Neural progenitor cell (in vitro differentiated cells): ENCODE measurements around the gene PDCD1LG2.

Source experiments
- EZH2 ChIP-seq: fragments of 200-600 bp; sonication (generic); IDR thresholded peaks from 2 replicates; pipeline ENCODE4 v1.6.1; 2017; ENCODE audit warnings: antibody characterized with exemption, mild to moderate bottlenecking, moderate library complexity
- EZH2phosphoT487 ChIP-seq: fragments of 200-600 bp; sonication (generic); IDR thresholded peaks from 2 replicates; pipeline ENCODE4 v1.6.1; 2017; ENCODE audit warnings: antibody characterized with exemption
- TF ChIP-seq, protein P1 (sequence below): fragments of 200-600 bp; sonication (generic); IDR thresholded peaks from 2 replicates; pipeline ENCODE4 v1.5.1; 2017; ENCODE audit warnings: antibody characterized with exemption, mild to moderate bottlenecking

DNA sequence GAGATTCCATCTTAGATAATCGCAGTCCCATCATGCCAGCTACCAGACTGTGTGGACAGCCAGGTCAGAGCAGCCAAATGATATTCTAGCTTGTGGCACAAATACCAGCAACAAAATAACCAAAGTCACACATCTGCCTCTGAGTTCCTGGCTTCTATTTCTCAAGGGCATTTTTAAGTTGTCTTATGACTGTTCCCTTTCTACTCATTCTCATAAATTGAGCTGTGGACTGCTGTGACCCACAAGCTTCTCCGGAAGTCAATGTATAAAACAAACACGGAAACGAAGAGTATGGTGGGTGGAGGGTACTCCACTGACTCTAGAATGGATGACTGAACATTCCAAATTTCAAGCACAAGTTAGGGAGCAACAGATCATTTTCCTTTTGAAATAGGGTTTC, 43.9 kb downstream of the PDCD1LG2 start:
- TF ChIP-seq, protein P1, sequence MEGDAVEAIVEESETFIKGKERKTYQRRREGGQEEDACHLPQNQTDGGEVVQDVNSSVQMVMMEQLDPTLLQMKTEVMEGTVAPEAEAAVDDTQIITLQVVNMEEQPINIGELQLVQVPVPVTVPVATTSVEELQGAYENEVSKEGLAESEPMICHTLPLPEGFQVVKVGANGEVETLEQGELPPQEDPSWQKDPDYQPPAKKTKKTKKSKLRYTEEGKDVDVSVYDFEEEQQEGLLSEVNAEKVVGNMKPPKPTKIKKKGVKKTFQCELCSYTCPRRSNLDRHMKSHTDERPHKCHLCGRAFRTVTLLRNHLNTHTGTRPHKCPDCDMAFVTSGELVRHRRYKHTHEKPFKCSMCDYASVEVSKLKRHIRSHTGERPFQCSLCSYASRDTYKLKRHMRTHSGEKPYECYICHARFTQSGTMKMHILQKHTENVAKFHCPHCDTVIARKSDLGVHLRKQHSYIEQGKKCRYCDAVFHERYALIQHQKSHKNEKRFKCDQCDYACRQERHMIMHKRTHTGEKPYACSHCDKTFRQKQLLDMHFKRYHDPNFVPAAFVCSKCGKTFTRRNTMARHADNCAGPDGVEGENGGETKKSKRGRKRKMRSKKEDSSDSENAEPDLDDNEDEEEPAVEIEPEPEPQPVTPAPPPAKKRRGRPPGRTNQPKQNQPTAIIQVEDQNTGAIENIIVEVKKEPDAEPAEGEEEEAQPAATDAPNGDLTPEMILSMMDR: no peak
- TF ChIP-seq EZH2 (no peak), EZH2phosphoT487 (no peak)
